Epithelial cell of proximal tubule (primary cell): ENCODE measurements around the gene XDH. TPM values are rescaled to one million over a fixed set of nuclear protein-coding genes. Genes with fewer than 3 reads are reported as not detected.

Source experiments
- DNase-seq: peaks from one replicate; pipeline ENCODE4 v3.0.0-alpha.2; 2011; ENCODE audit warnings: low read depth
- H3K4me3 ChIP-seq: 2 replicates; pipeline ENCODE4 v1.5.1; 2011; ENCODE audit warnings: low read depth, mild to moderate bottlenecking, low read length
- CTCF ChIP-seq: conservative IDR thresholded peaks from 2 replicates; pipeline ENCODE4 v1.5.1; 2012; ENCODE audit warnings: low read depth, mild to moderate bottlenecking, low read length
- total RNA-seq: library from RNA; depleted of rRNA; stranded (reverse); fragments of >200 nt; gene quantifications from 2 replicates; pipeline ENCODE4 v1.2.3, GENCODE V29; 2015

The XDH gene
- total RNA-seq, 1 donor from 2014 or later, result 2.2 TPM

- TF ChIP-seq CTCF, result no peak
- no peak overlapping the region for H3K4me3 ChIP-seq
These were observed 83.4 kb downstream of the XDH start for GRCh38 chr2:31331156-31331555.

GRCh38 chr2:31329081-31329625, 85.4 kb downstream of the XDH start:
- DNase-seq, result no peak
- H3K4me3 ChIP-seq, result no peak overlapping the region
- TF ChIP-seq CTCF, result no peak

More at GRCh38 chr2:31331156-31331555, 83.4 kb downstream of the XDH start:
- DNase-seq, result no peak

DNA sequence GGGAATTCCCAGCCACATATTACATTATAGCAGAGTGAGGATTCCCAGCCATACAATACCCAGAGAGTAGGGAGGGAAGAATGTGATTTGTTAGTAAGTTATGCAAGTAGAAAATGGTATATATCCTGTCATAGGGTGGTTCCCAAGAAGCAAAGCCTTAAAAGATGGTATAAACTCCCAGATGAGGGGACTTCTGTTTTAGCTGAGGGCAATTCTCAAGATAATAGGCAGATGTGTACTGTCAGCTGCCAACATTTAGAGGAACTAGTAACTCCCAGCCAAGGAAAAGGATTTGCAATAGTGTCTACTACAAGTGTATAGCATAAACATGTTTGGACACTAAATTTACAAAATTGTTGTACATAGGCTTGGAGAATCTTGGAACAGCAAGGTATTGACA, 86.5 kb downstream of the XDH start:
- TF ChIP-seq CTCF, result no peak
- DNase-seq, result no peak

GRCh38 chr2:31327505-31327904, 87.0 kb downstream of the XDH start:
- TF ChIP-seq CTCF, result no peak
- H3K4me3 ChIP-seq, result no peak overlapping the region
- no peak for DNase-seq

More for the DNA sequence above, 86.5 kb downstream of the XDH start:
- no peak overlapping the region for H3K4me3 ChIP-seq

DNA sequence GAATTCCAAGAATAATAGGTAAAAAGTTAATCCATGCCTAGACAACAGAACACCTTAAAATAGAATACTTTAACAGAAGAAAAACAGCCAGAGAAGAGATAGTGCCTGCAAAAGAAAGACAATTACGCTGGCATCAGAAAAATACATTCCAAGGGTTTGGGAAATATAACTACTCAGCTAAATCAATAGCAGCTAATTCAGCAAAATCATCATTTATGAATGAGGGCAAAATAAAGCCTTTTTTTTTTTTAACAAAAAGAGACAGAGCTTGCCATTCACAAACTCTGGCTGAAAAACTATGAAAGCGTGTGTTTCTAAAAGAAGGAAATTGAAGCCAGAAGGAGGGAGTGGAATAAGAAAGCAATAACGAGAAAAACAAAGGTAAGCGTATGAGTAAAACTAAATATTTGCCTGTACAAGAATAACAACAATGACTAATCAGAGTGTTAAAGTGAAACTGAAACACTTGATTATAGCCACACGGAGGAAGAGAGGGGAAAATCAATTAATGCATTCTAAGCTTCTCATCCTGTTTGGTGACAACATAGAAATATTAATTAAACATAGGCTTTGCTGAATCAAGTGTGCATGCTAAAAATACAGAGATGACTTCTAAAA, 90.4 kb downstream of the XDH start:
- TF ChIP-seq CTCF, result no peak
- no peak for DNase-seq
- H3K4me3 ChIP-seq, result peak overlapping the region; percentile 20

DNA sequence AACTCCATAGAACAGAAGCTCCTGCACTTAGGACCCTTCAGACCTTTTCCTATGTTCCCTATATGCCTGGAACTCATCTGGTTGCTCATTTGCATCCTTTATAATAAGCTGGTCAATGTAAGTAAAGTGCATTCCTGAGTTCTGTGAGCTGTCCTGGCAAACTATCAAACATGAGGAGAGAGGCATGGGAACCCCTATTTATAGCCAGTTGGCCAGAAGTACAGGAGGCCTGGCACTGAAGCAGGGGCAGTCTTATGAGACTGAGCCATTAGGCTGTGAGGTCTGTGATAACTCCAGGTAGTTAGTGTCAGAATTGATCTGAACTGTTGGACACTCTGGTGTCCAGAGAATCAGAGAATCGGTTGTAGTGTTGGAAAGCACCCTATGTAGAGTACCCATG, 92.2 kb downstream of the XDH start:
- no peak for DNase-seq
- no peak for TF ChIP-seq CTCF
- H3K4me3 ChIP-seq, result no peak overlapping the region

GRCh38 chr2:31319406-31320175, 95.0 kb downstream of the XDH start:
- no peak for DNase-seq
- no peak overlapping the region for H3K4me3 ChIP-seq
- TF ChIP-seq CTCF, result no peak
